Measurements from ENCODE around the gene SHOX. TPM values are rescaled to one million over a fixed set of nuclear protein-coding genes. Genes with fewer than 3 reads are reported as not detected.

The SHOX gene
- total RNA-seq, 1 experiment from 2014 or later = not detected

GRCh38 chrX:618761-619450 lies 11.7 kb upstream of the SHOX start:
- CTCF ChIA-PET = no interaction called here
- no TSS peak for BruUV-seq (replicated peaks)

DNA sequence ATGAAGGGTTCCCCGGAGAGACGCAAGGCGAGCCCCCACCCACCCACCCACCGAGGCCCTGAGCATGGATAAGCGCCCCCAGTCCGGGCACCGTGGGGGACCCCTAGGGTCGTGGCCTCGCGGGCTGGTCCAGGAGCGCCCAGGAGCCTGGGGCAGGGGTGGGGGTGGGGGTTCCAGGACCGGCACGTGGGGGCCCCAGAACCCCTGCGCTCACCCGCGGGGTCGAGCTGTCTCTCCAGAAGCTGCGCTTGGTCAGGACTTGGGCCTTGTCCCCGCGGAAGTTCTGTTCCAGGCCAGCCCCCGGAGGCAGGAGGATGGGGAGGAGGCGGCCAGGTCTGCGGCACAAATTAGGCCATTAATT lies 11.2 kb upstream of the SHOX start:
- Histone ChIP-seq H3K4me1 (replicated peaks; ENCODE audit: insufficient read depth) (no peaks in the 10 kb centered on the region), H3K36me3 (ENCODE audit: low read depth) (no peaks in the 10 kb centered on the region), H3K79me2 (ENCODE audit: low read depth) (no peaks in the 10 kb centered on the region), H3F3A (ENCODE audit: insufficient read depth, low read depth) (no peaks in the 10 kb centered on the region), H3K4me3 (no peak overlapping the region), H2AFZ (no peak overlapping the region), H3K27me3 (ENCODE audit: insufficient read depth, low read depth) (no peaks in the 10 kb centered on the region; the same call in 1 of the 2 replicates), H3K9me3 (ENCODE audit: insufficient read depth, low read depth) (no peaks in the 10 kb centered on the region), H4K20me1 (ENCODE audit: insufficient read depth) (no peaks in the 10 kb centered on the region), H3K4me2 (no peak overlapping the region), H3K9me2 (ENCODE audit: insufficient read depth) (no peaks in the 10 kb centered on the region), H3K27ac (no peak overlapping the region)
- BruUV-seq (replicated peaks) = no TSS peak
- ChIA-PET POLR2A (ENCODE audit: unreplicated experiment) (no interaction called here), CTCF (no interaction called here)
- intact Hi-C loops (cut with micrococcal nuclease; ENCODE audit: unreplicated experiment) = no loop called here
- TF ChIP-seq CTCF (conservative IDR thresholded peaks at IDR 0.05) = no peak
- no peak for TF ChIP-seq EZH2 (IDR thresholded peaks at IDR 0.05; ENCODE audit: low read depth)
- DNase-seq = no peak

More at GRCh38 chrX:618761-619450, 11.7 kb upstream of the SHOX start:
- H4K20me1 ChIP-seq (ENCODE audit: insufficient read depth) = no peaks in the 10 kb centered on the region
- H3F3A ChIP-seq (ENCODE audit: insufficient read depth, low read depth) = no peaks in the 10 kb centered on the region
- no peak overlapping the region for H3K4me3 ChIP-seq
- POLR2A ChIA-PET (ENCODE audit: unreplicated experiment) = no interaction called here
- intact Hi-C loops (cut with micrococcal nuclease; ENCODE audit: unreplicated experiment) = no loop called here
- H3K27ac ChIP-seq = no peak overlapping the region
- no peak overlapping the region for H2AFZ ChIP-seq
- H3K9me2 ChIP-seq (ENCODE audit: insufficient read depth) = no peaks in the 10 kb centered on the region
- no peak for DNase-seq
- peaks cover 2% of the 10 kb centered on the region; the same call in 1 of the 2 replicates for H3K27me3 ChIP-seq (ENCODE audit: insufficient read depth, low read depth)
- no peaks in the 10 kb centered on the region for H3K36me3 ChIP-seq (ENCODE audit: low read depth)
- TF ChIP-seq CTCF (conservative IDR thresholded peaks at IDR 0.05) = no peak
- TF ChIP-seq EZH2 (IDR thresholded peaks at IDR 0.05; ENCODE audit: low read depth) = no peak
- H3K9me3 ChIP-seq (ENCODE audit: insufficient read depth, low read depth) = no peaks in the 10 kb centered on the region
- no peaks in the 10 kb centered on the region for H3K4me1 ChIP-seq (replicated peaks; ENCODE audit: insufficient read depth)
- H3K4me2 ChIP-seq = no peak overlapping the region
- no peaks in the 10 kb centered on the region for H3K79me2 ChIP-seq (ENCODE audit: low read depth)

DNA sequence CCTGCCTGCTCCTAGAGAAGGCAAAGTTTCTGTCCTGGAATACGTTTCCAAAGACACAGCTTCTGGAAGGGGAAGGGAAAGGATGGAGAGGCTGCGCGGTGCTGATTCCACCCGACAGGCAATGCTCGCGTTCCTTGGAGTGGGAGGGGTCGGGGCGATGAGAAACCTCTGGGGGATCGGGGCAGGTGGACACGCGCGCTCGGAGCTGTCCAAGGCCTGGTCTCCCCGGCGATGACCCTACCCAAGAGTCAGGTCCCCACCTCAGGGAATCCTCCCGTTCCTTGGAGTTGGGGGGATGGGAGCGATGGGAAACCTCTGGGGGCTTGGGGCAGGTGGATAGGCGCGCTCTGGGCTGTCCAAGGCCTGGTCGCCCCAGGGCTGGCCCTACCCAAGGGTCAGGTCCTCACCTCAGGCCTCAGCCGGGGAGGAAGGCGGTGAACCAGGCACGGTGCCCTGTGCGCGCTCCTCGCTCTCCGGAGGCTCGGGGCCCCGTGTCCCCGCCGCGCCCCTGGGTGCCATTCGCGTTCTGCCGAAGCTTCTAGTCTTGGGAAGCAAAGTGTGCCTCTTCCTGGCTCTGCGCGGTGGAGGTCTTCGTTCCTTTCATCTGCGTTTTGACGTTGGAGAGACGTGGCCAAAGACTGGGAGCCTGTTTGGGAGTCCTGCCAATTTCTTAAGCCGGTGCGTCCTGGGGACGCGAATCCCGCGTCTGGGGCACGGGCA lies 10.6 kb upstream of the SHOX start:
- ChIA-PET CTCF (no interaction called here), POLR2A (ENCODE audit: unreplicated experiment) (no interaction called here)
- no peaks in the 10 kb centered on the region for H3K36me3 ChIP-seq (ENCODE audit: low read depth)
- TF ChIP-seq CTCF (conservative IDR thresholded peaks at IDR 0.05) (no peak), EZH2 (IDR thresholded peaks at IDR 0.05; ENCODE audit: low read depth) (no peak)
- no peaks in the 10 kb centered on the region for H3K4me1 ChIP-seq (replicated peaks; ENCODE audit: insufficient read depth)
- no peaks in the 10 kb centered on the region for H3K79me2 ChIP-seq (ENCODE audit: low read depth)
- no peak overlapping the region for H3K4me2 ChIP-seq
- no peaks in the 10 kb centered on the region for H3F3A ChIP-seq (ENCODE audit: insufficient read depth, low read depth)
- intact Hi-C loops (cut with micrococcal nuclease; ENCODE audit: unreplicated experiment) = no loop called here
- no peak overlapping the region for H3K4me3 ChIP-seq
- H3K9me3 ChIP-seq (ENCODE audit: insufficient read depth, low read depth) = no peaks in the 10 kb centered on the region
- H3K27me3 ChIP-seq (ENCODE audit: insufficient read depth, low read depth) = no peaks in the 10 kb centered on the region; the same call in 1 of the 2 replicates
- no peak overlapping the region for H2AFZ ChIP-seq
- no peak for DNase-seq
- BruUV-seq (replicated peaks) = no TSS peak
- no peaks in the 10 kb centered on the region for H4K20me1 ChIP-seq (ENCODE audit: insufficient read depth)
- H3K27ac ChIP-seq = no peak overlapping the region
- H3K9me2 ChIP-seq (ENCODE audit: insufficient read depth) = no peaks in the 10 kb centered on the region
